PC-3 (cell line): ENCODE data around the gene NFYB. TPM values are rescaled to one million over a fixed set of nuclear protein-coding genes. Genes with fewer than 3 reads are reported as not detected.

Source experiments
- ATAC-seq: fragments of 200-7000 bp; cut with Tn5 transposase; 2 replicates; pipeline ENCODE4 v1.9.1; 2020; ENCODE audit warnings: mild to moderate bottlenecking, moderate library complexity
- BruUV-seq: library from RNA; stranded (reverse); fragments of 400-500 nt; replicated peaks from 2 replicates; lab custom pipeline; 2021; lab: Mats Ljungman, UMichigan
- CTCF ChIA-PET: fragments of 300-600 bp; sonication (Branson Sonifier 250); formaldehyde crosslinking; loops from one replicate; lab custom pipeline; 2022; ENCODE audit warnings: antibody characterized with exemption; lab: Charles Lee
- POLR2A ChIA-PET: fragments of 300-600 bp; sonication (Branson Sonifier 250); formaldehyde crosslinking; loops from one replicate; lab custom pipeline; 2022; ENCODE audit warnings: antibody characterized with exemption; ENCODE audit not compliant: unreplicated experiment; lab: Charles Lee
- DNase-seq: peaks from one replicate; pipeline ENCODE4 v3.0.0-alpha.2; 2015
- H2AFZ ChIP-seq: fragments of 300-600 bp; sonication (generic); 2 replicates; pipeline ENCODE4 v1.6.0; 2016; ENCODE audit warnings: antibody characterized with exemption, low read length
- H3F3A ChIP-seq: fragments of 300-600 bp; sonication (generic); one replicate; pipeline ENCODE4 v1.6.0; 2017; ENCODE audit warnings: antibody characterized with exemption, low read length, control low read depth, mild to moderate bottlenecking; ENCODE audit not compliant: unreplicated experiment
- H3K27ac ChIP-seq: fragments of 300-600 bp; sonication (generic); 2 replicates; pipeline ENCODE4 v1.5.1; 2016; ENCODE audit warnings: mild to moderate bottlenecking, low read length
- H3K27me3 ChIP-seq: fragments of 300-600 bp; sonication (generic); 2 replicates; pipeline ENCODE4 v1.6.1; 2016; ENCODE audit warnings: low read length, mixed read lengths
- H3K36me3 ChIP-seq: fragments of 300-600 bp; sonication (generic); 2 replicates; pipeline ENCODE4 v1.6.1; 2016; ENCODE audit warnings: low read depth, mixed run types, low read length, mixed read lengths
- H3K4me1 ChIP-seq: fragments of 300-600 bp; sonication (generic); 2 replicates; pipeline ENCODE4 v1.5.1; 2016; ENCODE audit warnings: low read length; ENCODE audit not compliant: insufficient read depth
- H3K4me2 ChIP-seq: fragments of 300-600 bp; sonication (generic); 2 replicates; pipeline ENCODE4 v1.6.0; 2016; ENCODE audit warnings: low read length
- H3K4me3 ChIP-seq: fragments of 300-600 bp; sonication (generic); 2 replicates; pipeline ENCODE4 v1.5.1; 2016; ENCODE audit warnings: mild to moderate bottlenecking, low read length, mixed read lengths
- H3K79me2 ChIP-seq: fragments of 300-600 bp; sonication (generic); 2 replicates; pipeline ENCODE4 v1.6.1; 2017; ENCODE audit warnings: low read length, mixed read lengths
- H3K9ac ChIP-seq: fragments of 300-600 bp; sonication (generic); 2 replicates; pipeline ENCODE4 v1.6.0; 2016; ENCODE audit warnings: mild to moderate bottlenecking, low read length
- H3K9me2 ChIP-seq: fragments of 300-600 bp; sonication (generic); replicated peaks from 2 replicates; pipeline ENCODE4 v1.6.1; 2016; ENCODE audit warnings: mixed run types, low read length, mixed read lengths
- H3K9me3 ChIP-seq: fragments of 300-600 bp; sonication (generic); 2 replicates; pipeline ENCODE4 v1.6.1; 2016; ENCODE audit warnings: low read length, mixed read lengths
- H4K20me1 ChIP-seq: fragments of 300-600 bp; sonication (generic); 2 replicates; pipeline ENCODE4 v1.6.1; 2016; ENCODE audit warnings: low read length, mixed read lengths
- EZH2 ChIP-seq: fragments of 300-600 bp; sonication (generic); IDR thresholded peaks from one replicate; pipeline ENCODE4 v1.6.1; 2017; ENCODE audit warnings: antibody characterized with exemption, mild to moderate bottlenecking, low read length; ENCODE audit not compliant: unreplicated experiment
- EZH2phosphoT487 ChIP-seq: fragments of 300-600 bp; sonication (generic); IDR thresholded peaks from 2 replicates; pipeline ENCODE4 v1.6.1; 2018; ENCODE audit warnings: mild to moderate bottlenecking, antibody characterized with exemption, low read length, borderline replicate concordance
- intact Hi-C: fragments of 100-400 bp; cut with micrococcal nuclease; formaldehyde crosslinking; loops from 2 replicates; pipeline ENCODE4 v1.9.0; 2023
- total RNA-seq: library from RNA; depleted of rRNA; stranded (reverse); fragments of >200 nt; gene quantifications from 2 replicates; pipeline ENCODE4 v1.2.3, GENCODE V29; 2014
- TF ChIP-seq, protein P1 (sequence below): fragments of 300-600 bp; sonication (generic); conservative IDR thresholded peaks from 2 replicates; pipeline ENCODE4 v1.5.1; 2017; ENCODE audit warnings: antibody characterized with exemption, low read depth, mild to moderate bottlenecking, low read length

The NFYB gene
- total RNA-seq, 1 experiment from 2014 or later = 20.6 TPM

DNA sequence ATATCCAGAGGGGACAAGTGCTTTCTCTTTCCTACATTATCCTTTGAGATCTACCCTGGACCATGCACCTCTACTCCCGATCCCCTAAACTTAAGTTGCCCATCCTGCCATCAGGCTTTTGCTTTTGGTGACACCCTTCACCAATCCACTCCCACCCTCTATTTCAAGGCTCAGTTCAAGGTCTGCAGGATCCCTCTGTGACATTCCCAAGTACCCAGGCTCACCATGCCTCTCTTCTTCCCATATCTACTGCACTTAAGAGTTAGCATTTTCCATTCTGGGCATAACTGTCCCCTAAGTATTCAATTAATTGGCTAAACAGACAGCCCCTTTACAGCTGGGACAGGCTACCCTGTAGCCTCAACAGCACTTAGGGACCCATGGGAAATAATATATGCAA lies 3.1 kb downstream of the NFYB start:
- intact Hi-C loops = loop anchor here (5.0 kb wide), 1 partner anchor 152 kb away; no protein-coding TSS in a partner anchor
- Histone ChIP-seq H4K20me1 (no peaks in the 10 kb centered on the region), H3K9me2 (no peaks in the 10 kb centered on the region), H3K9me3 (no peaks in the 10 kb centered on the region), H3K36me3 (peaks cover 8% of the 10 kb centered on the region), H3K9ac (no peak overlapping the region), H3K27me3 (no peaks in the 10 kb centered on the region), H3K79me2 (peaks cover 55% of the 10 kb centered on the region), H3K27ac (no peak overlapping the region), H3K4me3 (no peak overlapping the region), H2AFZ (no peak overlapping the region), H3K4me1 (peaks cover 48% of the 10 kb centered on the region), H3K4me2 (0 out of 2 replicates have a peak overlapping the region, but pooled peaks have one; percentile 98), H3F3A (no peaks in the 10 kb centered on the region)
- no peak for TF ChIP-seq EZH2phosphoT487
- TF ChIP-seq EZH2 = no peak
- ChIA-PET CTCF (no interaction called here), POLR2A (no interaction called here)
- ATAC-seq (no peak), DNase-seq (no peak)
- BruUV-seq = no TSS peak

DNA sequence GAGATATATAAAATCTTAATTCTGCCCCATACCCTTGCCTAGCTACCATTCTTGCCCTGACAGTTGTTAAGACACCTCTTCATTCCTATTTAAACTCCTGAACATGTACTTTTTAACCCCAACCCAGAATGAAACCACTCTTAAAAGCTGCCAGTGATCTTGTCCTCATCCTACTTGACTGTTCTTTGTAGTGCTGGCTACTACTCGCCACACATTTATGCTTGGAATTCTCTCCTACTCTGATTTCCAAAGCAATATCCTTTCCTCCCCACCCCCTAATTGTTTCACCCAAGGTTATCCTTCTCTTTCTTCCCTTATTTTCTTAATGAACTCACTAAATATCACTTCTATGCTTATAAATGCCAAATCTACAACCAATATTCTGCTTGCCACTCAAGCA lies 4.1 kb downstream of the NFYB start:
- peaks cover 15% of the 10 kb centered on the region for H3K36me3 ChIP-seq
- H3K79me2 ChIP-seq = peaks cover 62% of the 10 kb centered on the region
- intact Hi-C loops = no loop called here
- TF ChIP-seq EZH2phosphoT487 (no peak), EZH2 (no peak)
- TF ChIP-seq, protein P1, sequence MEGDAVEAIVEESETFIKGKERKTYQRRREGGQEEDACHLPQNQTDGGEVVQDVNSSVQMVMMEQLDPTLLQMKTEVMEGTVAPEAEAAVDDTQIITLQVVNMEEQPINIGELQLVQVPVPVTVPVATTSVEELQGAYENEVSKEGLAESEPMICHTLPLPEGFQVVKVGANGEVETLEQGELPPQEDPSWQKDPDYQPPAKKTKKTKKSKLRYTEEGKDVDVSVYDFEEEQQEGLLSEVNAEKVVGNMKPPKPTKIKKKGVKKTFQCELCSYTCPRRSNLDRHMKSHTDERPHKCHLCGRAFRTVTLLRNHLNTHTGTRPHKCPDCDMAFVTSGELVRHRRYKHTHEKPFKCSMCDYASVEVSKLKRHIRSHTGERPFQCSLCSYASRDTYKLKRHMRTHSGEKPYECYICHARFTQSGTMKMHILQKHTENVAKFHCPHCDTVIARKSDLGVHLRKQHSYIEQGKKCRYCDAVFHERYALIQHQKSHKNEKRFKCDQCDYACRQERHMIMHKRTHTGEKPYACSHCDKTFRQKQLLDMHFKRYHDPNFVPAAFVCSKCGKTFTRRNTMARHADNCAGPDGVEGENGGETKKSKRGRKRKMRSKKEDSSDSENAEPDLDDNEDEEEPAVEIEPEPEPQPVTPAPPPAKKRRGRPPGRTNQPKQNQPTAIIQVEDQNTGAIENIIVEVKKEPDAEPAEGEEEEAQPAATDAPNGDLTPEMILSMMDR = no peak
- no peaks in the 10 kb centered on the region for H4K20me1 ChIP-seq
- POLR2A ChIA-PET = interaction anchor here (0.6 kb wide), 1 partner anchor 197 kb away, joined by 3 read pairs; no protein-coding TSS in a partner anchor
- H3F3A ChIP-seq = no peaks in the 10 kb centered on the region
- H3K4me1 ChIP-seq = peaks cover 48% of the 10 kb centered on the region
- BruUV-seq = no TSS peak
- no peak overlapping the region for H3K4me3 ChIP-seq
- ATAC-seq = no peak
- H3K4me2 ChIP-seq = no peak overlapping the region
- no peak overlapping the region for H3K9ac ChIP-seq
- no peak for DNase-seq
- no peaks in the 10 kb centered on the region for H3K27me3 ChIP-seq
- H3K9me3 ChIP-seq = no peaks in the 10 kb centered on the region
- CTCF ChIA-PET = no interaction called here
- no peak overlapping the region for H2AFZ ChIP-seq
- no peak overlapping the region for H3K27ac ChIP-seq
- H3K9me2 ChIP-seq = no peaks in the 10 kb centered on the region

DNA sequence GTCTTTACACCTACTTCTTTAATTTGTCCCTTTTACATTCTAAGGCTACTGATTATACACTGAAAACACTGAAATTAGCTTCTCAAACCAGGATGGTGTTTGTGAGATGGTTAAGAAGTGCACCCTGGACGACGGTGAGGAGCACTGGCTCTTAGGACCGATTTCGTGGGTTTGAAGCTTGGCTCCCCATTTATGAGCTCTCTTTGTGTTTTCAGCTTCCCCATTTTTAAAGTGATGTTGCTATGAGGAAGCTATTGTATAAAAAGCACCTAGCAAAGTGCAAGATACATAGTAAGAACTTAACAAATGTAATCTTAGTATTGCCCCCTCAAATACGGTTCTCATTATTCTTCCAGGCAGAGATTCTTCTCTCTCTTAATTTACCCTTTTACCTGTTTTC lies 4.7 kb downstream of the NFYB start:
- peaks cover 45% of the 10 kb centered on the region for H3K4me1 ChIP-seq
- H3K79me2 ChIP-seq = peaks cover 62% of the 10 kb centered on the region
- no peak overlapping the region for H3K27ac ChIP-seq

More for the DNA sequence above, 4.7 kb downstream of the NFYB start:
- no peak overlapping the region for H3K4me3 ChIP-seq
- no peaks in the 10 kb centered on the region for H3K9me2 ChIP-seq
- BruUV-seq = no TSS peak
- no peak for DNase-seq
- H3F3A ChIP-seq = no peaks in the 10 kb centered on the region
- H3K9ac ChIP-seq = no peak overlapping the region
- peaks cover 17% of the 10 kb centered on the region for H3K36me3 ChIP-seq
- ATAC-seq = no peak
- ChIA-PET CTCF (no interaction called here), POLR2A (interaction anchor here (0.6 kb wide), 1 partner anchor 196 kb away, joined by 3 read pairs; no protein-coding TSS in a partner anchor)
- intact Hi-C loops = no loop called here
- no peaks in the 10 kb centered on the region for H3K9me3 ChIP-seq
- H4K20me1 ChIP-seq = no peaks in the 10 kb centered on the region
- H3K27me3 ChIP-seq = no peaks in the 10 kb centered on the region
- no peak overlapping the region for H3K4me2 ChIP-seq
- H2AFZ ChIP-seq = no peak overlapping the region
- TF ChIP-seq EZH2phosphoT487 = no peak
- no peak for TF ChIP-seq EZH2
- TF ChIP-seq, protein P1 = no peak
